SJCRH30 (cell line): ENCODE data around the gene CNTROB. TPM values are rescaled to one million over a fixed set of nuclear protein-coding genes. Genes with fewer than 3 reads are reported as not detected.
A peak's percentile ranks its signal among the peaks of the same experiment; 100 is the strongest.

Source experiments
- DNase-seq, 2 experiments: peaks; one replicate each; pipeline ENCODE4 v3.0.0-alpha.2; 2015 to 2020
- H3K27ac ChIP-seq: fragments of 250-450 bp; sonication (Bioruptor Pico); 2 replicates; pipeline ENCODE4 v1.5.1; 2020; ENCODE audit warnings: mild to moderate bottlenecking, moderate library complexity
- H3K27me3 ChIP-seq: fragments of 250-450 bp; sonication (Bioruptor Pico); 2 replicates; pipeline ENCODE4 v1.5.1; 2020; ENCODE audit warnings: mild to moderate bottlenecking, moderate library complexity
- H3K36me3 ChIP-seq: fragments of 250-450 bp; sonication (Bioruptor Pico); 2 replicates; pipeline ENCODE4 v1.5.1; 2020; ENCODE audit warnings: mild to moderate bottlenecking, moderate library complexity
- H3K4me1 ChIP-seq: fragments of 250-450 bp; sonication (Bioruptor Pico); 2 replicates; pipeline ENCODE4 v1.5.1; 2020; ENCODE audit warnings: mild to moderate bottlenecking, moderate library complexity
- H3K4me3 ChIP-seq: fragments of 250-450 bp; sonication (Bioruptor Pico); 2 replicates; pipeline ENCODE4 v1.5.1; 2020; ENCODE audit warnings: mild to moderate bottlenecking, moderate library complexity
- H3K9me3 ChIP-seq: fragments of 250-450 bp; sonication (Bioruptor Pico); replicated peaks from 2 replicates; pipeline ENCODE4 v1.5.1; 2020; ENCODE audit warnings: mild to moderate bottlenecking, moderate library complexity
- total RNA-seq: library from RNA; depleted of rRNA; stranded (reverse); fragments of >200 nt; shearing (Covaris generic); gene quantifications from 2 replicates; pipeline ENCODE4 v1.2.3, GENCODE V29; 2014

Gene CNTROB
- total RNA-seq, 1 experiment from 2014 or later: 29.8 TPM

DNA sequence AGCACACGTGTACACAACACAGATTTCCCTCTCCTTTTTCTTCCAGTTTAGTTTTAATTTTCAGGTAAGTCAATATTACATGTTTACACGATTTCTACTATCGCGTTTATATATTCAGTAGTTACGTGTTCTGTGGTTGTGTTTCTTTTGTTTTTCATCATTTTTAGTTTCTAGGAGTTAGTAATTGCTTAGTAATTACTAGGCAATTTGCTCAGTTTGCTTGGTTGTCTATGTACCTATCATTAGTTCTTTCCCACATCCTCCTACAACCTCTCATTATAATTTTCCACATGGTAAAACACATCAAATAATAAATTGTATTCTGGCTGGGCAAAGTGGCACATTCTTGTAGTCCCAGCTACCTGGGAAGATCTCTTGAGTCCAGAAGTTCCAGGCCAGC, 45.8 kb downstream of the CNTROB start:
- H3K27me3 ChIP-seq: no peaks in the 10 kb centered on the region
- DNase-seq: no peak
- no peaks in the 10 kb centered on the region for H3K36me3 ChIP-seq
- no peaks in the 10 kb centered on the region for H3K4me1 ChIP-seq
- no peak overlapping the region for H3K27ac ChIP-seq
- H3K4me3 ChIP-seq: no peak overlapping the region
- no peaks in the 10 kb centered on the region for H3K9me3 ChIP-seq

DNA sequence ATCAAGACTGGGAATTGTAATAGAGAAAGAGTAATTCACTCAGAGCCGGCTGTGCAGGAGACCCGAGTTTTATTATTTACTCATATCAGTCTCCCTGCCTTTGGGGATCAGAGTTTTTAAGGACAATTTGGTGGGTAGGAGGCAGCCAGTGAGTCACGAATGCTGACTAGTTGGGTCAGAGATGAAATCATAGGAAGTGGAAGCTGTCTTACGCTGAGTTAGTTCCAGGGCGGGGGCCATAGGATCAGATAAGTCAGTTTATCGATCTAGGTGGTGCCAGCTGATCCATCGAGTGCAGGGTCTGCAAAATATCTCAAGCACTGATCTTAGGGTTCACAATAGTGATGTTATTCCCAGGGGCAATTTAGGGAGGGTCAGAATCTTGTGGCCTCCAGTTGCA, 50.2 kb downstream of the CNTROB start:
- no peaks in the 10 kb centered on the region for H3K36me3 ChIP-seq
- H3K4me1 ChIP-seq: no peaks in the 10 kb centered on the region
- no peaks in the 10 kb centered on the region for H3K27me3 ChIP-seq
- DNase-seq: no peak
- no peaks in the 10 kb centered on the region for H3K9me3 ChIP-seq
- H3K27ac ChIP-seq: no peak overlapping the region
- no peak overlapping the region for H3K4me3 ChIP-seq

DNA sequence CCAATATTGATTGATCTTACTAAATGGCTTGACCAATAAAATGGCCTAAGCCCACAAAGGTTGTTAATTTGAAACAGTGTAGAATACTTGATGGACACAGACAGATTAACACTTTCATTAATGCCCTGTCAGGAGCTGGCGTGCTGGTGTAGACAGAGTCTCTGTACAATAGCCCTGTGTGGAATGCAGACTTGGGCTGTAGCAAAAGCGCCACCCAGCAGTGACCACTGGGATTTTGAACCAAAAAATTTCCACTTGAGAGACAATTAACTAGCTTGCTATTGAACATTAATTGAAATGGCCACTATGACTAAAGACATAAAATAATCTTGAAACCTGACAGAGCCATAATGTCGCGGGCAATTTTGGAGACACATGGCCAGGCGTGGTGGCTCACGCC, 50.7 kb downstream of the CNTROB start:
- Histone ChIP-seq H3K27ac (no peak overlapping the region), H3K9me3 (no peaks in the 10 kb centered on the region), H3K36me3 (no peaks in the 10 kb centered on the region), H3K4me1 (no peaks in the 10 kb centered on the region), H3K27me3 (no peaks in the 10 kb centered on the region), H3K4me3 (no peak overlapping the region)
- peak in 1 of 2 experiments; percentile 26 for DNase-seq

DNA sequence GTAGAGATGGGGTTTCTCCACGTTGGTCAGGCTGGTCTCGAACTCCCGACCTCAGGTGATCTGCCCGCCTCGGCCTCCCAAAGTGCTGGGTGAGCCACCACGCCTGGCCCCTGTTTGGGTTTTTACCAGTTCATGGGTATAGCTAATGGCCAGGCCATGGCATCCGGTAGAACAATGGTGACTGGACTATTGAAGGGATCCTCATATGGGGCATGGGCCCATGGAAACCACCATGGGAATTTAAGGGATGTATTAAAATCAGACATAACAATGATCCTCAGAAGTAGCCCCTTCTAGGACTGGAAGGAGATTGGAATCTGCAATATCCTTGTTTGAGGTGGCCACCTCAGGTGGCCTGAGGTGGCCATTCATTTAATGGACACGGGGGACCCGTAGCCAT, 52.9 kb downstream of the CNTROB start:
- Histone ChIP-seq H3K27ac (no peak overlapping the region), H3K27me3 (no peaks in the 10 kb centered on the region), H3K4me3 (no peak overlapping the region), H3K4me1 (no peaks in the 10 kb centered on the region), H3K36me3 (no peaks in the 10 kb centered on the region), H3K9me3 (no peaks in the 10 kb centered on the region)
- no peak for DNase-seq

DNA sequence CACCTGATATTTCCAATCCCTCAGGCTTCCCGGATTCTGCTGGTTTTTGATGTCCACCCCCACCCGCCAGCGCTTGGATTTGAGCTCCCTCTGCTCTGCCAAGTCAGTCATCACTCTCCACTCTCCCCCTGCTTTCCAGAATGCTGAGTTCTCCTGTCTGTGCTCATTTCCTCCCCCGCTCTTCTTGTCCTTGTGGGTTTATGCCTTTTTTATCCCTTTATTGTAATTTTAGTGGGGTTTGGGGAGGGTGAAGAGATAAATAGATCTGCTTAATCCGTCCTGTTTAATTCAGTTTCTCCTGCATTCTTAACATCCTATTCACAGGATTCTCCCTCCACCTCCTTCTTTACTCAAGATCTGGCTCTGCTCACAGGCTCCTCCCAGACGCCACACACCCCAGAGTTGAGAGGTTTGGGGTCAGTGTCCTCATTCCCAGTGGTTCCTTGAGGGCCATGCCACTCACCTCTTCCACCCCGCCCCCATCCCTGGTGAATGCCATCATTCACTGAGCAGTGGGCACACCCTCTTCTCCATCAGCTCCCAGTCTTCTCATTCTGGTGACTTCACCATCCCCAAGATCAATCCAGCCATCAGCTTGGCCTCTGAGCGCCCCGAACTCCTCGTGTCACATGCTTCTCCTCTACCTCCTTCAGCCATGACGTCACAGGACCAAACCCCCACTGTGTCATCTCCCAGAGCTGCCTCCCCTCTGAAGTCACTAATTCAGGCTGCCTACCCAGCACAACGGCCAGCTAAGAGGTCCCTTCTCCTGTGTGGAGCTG, 55.3 kb downstream of the CNTROB start:
- H3K27ac ChIP-seq: no peak overlapping the region
- no peaks in the 10 kb centered on the region for H3K36me3 ChIP-seq
- no peak overlapping the region for H3K4me3 ChIP-seq
- H3K27me3 ChIP-seq: no peaks in the 10 kb centered on the region
- no peaks in the 10 kb centered on the region for H3K9me3 ChIP-seq
- no peak for DNase-seq
- H3K4me1 ChIP-seq: no peaks in the 10 kb centered on the region

DNA sequence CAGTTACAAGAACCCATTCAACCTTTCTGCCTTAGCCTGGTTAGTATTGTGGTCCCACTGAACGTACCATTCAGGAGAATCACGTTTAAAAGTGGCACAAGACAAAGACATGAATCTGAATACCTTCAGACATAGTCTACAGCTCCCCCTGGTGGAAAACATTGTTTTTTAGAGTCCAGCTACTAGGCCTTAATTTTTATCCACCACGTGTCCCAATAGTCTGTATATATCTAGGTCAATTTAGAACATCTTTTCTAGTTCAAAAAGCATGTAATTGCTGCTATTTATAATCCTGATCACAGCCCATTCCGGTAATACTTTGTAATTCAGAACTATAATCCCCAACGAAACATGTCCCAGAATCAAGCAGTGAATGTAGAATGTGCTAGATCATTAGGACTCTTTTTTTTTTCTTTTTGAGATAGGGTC, 56.8 kb downstream of the CNTROB start:
- Histone ChIP-seq H3K9me3 (no peaks in the 10 kb centered on the region), H3K27ac (no peak overlapping the region), H3K4me3 (no peak overlapping the region), H3K4me1 (no peaks in the 10 kb centered on the region), H3K27me3 (no peaks in the 10 kb centered on the region), H3K36me3 (no peaks in the 10 kb centered on the region)
- peak; percentile 54 to 88 for DNase-seq

DNA sequence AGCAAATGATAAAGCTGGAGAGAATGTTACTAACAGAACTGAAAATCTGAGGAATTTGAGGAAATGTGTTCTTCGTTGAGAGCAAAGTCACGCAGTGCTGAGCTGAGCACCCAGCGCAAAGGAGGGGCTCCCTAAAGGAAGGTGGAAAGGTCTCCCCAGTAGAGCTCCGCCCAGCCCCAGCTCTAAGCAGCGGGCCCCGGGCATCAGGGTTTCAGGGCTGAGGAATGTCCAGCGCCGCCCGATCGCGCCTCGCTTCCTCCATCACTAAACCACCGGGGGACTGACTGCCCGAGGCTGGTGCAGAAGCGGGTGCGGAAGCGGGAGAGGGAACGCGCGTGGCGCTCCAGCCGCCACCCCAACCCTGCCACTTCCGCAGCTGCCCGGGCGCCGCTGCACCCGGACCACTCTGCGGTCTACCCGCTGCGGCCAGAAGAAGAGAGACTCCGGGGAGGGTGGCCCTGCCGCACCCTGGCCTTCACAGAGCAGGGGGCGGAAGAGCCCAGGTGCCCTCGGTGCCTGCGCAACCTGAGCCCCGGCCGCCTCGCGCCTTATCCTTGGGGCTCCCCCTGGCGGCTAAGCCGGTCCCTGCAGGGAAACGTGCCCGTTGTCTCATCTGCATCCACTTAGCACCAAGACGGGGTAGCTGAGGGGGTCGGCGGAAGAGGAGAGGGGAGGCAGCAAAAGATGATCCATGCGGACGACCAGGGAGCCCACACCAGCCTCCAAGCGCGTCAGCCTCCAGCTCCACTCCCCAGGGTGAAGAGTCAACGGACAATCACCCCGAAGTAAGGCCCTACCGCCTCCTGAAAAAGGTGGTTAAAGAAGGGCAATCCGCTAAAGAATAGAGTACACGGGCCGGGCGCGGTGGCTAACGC, 58.0 kb downstream of the CNTROB start:
- Histone ChIP-seq H3K36me3 (no peaks in the 10 kb centered on the region), H3K9me3 (no peaks in the 10 kb centered on the region), H3K27ac (no peak overlapping the region), H3K4me3 (peak overlapping the region; percentile 58), H3K27me3 (no peaks in the 10 kb centered on the region), H3K4me1 (no peaks in the 10 kb centered on the region)
- DNase-seq: peak; percentile 62 to 80

DNA sequence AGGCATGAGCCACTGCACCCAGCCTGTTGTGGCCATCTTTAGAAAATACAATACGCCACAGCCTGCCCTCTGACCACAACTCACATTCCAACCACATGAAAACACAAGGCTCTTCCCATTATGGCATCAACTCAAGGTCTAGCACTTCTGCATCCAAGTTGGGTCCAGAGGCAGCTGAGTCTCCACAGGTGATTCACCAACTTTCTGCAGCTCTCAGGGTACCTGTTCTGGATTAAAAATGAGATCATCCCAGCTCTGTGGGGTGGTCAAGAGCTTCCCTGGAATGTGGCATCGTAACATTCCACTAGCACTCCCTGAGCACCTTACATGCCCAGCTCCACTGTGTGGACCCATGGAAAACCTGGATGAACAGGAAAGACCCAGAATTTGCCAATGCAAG, 60.5 kb downstream of the CNTROB start:
- Histone ChIP-seq H3K27me3 (no peaks in the 10 kb centered on the region), H3K27ac (no peak overlapping the region), H3K4me1 (no peaks in the 10 kb centered on the region), H3K4me3 (no peak overlapping the region), H3K36me3 (no peaks in the 10 kb centered on the region), H3K9me3 (no peaks in the 10 kb centered on the region)
- DNase-seq: no peak

DNA sequence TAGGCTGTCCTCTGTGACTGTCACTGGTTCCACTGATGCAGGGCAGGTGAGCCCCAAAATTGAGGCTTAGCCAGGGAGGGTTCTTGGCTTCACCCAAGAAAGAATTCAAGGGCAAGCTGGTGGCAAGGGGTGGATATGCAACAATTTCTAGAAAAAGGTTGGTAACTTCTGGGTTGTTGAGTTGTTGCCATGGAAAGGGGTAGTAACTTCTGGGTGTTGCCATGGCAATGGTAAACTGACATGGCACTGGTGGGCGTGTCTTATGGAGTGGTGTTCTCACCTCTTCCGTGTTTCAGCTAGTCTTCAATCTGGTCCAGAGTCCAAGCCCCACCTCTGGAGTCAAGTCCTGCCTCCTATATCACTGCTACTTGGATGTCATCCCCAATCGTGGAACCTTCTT, 60.9 kb downstream of the CNTROB start:
- H3K27me3 ChIP-seq: no peaks in the 10 kb centered on the region
- H3K36me3 ChIP-seq: no peaks in the 10 kb centered on the region

DNA sequence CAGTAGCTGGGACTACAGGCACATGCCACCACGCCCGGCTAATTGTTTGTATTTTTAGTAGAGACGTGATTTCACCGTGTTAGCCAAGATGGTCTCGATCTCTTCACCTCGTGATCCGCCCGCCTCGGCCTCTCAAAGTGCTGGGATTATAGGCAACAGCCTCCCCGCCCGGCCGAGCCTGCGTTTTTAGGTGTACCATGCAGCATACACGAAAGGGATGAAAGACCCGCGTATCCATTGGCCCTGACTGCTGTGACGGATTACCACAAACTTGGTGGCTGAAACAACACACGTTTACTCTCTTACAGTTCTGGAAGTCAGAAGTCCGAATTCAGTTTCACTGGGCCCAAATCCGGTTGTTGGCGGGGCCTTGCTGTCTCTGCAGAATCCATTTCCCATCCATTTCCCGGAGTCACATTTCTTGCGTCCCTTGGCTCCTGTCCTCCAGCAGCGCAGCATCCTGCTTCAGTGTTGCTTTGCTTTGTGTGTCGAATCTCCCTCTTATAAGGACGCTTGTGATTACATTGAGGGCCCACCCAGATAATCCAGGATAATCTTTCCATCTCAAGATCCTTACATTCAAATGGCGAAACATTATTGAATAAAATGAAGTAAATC, 62.1 kb downstream of the CNTROB start:
- Histone ChIP-seq H3K27me3 (no peaks in the 10 kb centered on the region), H3K36me3 (no peaks in the 10 kb centered on the region), H3K4me1 (no peaks in the 10 kb centered on the region), H3K27ac (no peak overlapping the region), H3K9me3 (no peaks in the 10 kb centered on the region), H3K4me3 (no peak overlapping the region)
- no peak for DNase-seq

More for the DNA sequence above, 60.9 kb downstream of the CNTROB start:
- Histone ChIP-seq H3K4me3 (no peak overlapping the region), H3K9me3 (no peaks in the 10 kb centered on the region), H3K4me1 (no peaks in the 10 kb centered on the region), H3K27ac (no peak overlapping the region)
- DNase-seq: no peak

DNA sequence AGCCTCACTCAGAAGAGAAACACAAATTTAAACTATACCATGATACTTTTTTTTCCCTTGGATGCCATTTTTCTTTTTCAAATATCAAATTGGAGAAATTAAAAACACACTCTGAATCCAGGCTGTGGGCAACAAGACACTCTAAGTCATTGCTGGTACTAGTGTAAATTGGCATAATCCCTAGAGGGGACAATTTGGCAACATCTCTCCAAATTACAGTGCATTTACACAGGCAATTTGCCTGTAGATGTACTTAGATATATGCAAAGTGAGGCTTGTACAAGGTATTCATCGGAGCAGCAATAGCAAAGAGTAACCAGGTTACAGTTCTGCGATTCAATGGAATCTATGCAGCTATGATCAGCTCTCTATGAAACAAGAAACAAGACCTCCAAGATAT, 63.7 kb downstream of the CNTROB start:
- H3K27me3 ChIP-seq: no peaks in the 10 kb centered on the region
- H3K27ac ChIP-seq: no peak overlapping the region
- DNase-seq: no peak
- H3K4me1 ChIP-seq: no peaks in the 10 kb centered on the region
- no peak overlapping the region for H3K4me3 ChIP-seq
- H3K36me3 ChIP-seq: no peaks in the 10 kb centered on the region
- no peaks in the 10 kb centered on the region for H3K9me3 ChIP-seq

DNA sequence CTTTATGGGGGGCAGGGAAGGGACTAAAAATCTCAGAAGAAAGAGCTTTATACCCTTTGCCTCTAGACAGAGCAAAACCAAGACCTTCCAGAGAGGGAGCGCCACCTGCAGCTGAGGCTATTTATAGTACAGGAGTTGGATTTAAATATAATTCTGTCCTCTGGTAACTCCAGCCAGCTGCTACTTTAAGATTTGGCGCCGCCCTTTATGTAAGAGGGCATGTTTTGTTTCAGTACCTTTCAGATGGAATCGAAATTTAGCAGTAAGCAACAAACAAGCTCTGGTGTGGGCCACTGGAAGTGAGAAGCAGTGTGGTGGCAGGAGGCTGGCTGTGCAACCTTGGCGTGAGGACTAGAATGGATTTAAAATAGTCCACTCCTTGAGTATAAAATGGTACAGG, 65.2 kb downstream of the CNTROB start:
- H3K9me3 ChIP-seq: no peaks in the 10 kb centered on the region
- peak; percentile 18 to 48 for DNase-seq
- no peak overlapping the region for H3K27ac ChIP-seq
- H3K4me3 ChIP-seq: no peak overlapping the region
- H3K4me1 ChIP-seq: no peaks in the 10 kb centered on the region
- no peaks in the 10 kb centered on the region for H3K27me3 ChIP-seq
- H3K36me3 ChIP-seq: no peaks in the 10 kb centered on the region
